Measurements from ENCODE around the gene NT5C1B.

The NT5C1B gene

DNA sequence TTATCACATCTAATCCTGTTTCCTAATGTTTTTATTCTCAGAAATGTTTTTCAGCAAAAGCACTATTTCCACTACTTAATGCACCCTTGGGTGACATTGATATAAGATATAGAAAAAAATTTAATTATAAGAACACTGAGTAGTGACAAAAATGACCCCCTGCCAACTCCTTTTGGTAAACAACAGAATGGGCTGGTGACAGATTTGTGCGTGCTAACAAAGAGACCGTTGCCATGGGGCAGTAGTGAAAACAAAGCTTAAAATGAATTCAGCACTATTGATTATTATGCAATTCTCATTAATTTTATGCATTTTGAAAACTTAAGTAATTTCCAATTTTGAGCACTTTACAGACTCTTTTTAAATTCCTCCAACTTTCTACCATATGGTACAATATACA lies 62.0 kb downstream of the NT5C1B start:
- no peak overlapping the region for H3K4me2 ChIP-seq
- no peak overlapping the region for H3K27ac ChIP-seq
- H3K9me3 ChIP-seq (replicated peaks in 1 of 11), result no peaks in the 10 kb centered on the region
- H3K36me3 ChIP-seq, result no peaks in the 10 kb centered on the region
- H3K9ac ChIP-seq, result no peak overlapping the region
- no peak for TF ChIP-seq Cebpa-rat (IDR thresholded peaks at IDR 0.05)
- H3K4me3 ChIP-seq, result no peak overlapping the region
- no peaks in the 10 kb centered on the region for H3K4me1 ChIP-seq
- no peaks in the 10 kb centered on the region for H4K20me1 ChIP-seq
- H3K27me3 ChIP-seq, result no peaks in the 10 kb centered on the region

DNA sequence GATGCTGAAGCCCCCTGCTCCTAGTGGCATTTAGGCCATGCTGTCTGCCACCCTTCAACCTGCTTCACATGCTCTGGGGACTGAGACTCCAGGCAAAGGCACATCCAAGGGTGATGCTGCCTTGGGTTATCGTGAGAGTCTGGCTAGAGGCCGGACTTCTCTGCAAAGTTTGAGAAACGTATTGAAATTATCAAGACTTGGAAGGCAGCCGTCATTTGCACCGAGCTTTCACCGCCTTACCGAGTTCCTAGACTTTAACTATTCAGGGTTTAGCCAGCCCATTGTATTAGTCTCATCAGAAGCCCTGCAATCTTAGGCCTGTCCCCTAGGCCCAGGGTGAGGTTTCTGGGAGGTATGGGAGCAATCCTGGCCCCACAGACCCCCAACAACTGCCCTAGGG lies 62.9 kb downstream of the NT5C1B start:
- Histone ChIP-seq H3K9ac (no peak overlapping the region), H3K4me3 (no peak overlapping the region), H4K20me1 (no peaks in the 10 kb centered on the region), H3K27me3 (no peaks in the 10 kb centered on the region), H3K4me1 (no peaks in the 10 kb centered on the region), H3K4me2 (no peak overlapping the region), H3K27ac (no peak overlapping the region), H3K9me3 (replicated peaks in 1 of 11) (no peaks in the 10 kb centered on the region), H3K36me3 (no peaks in the 10 kb centered on the region)
- TF ChIP-seq Cebpa-rat (IDR thresholded peaks at IDR 0.05), result no peak

DNA sequence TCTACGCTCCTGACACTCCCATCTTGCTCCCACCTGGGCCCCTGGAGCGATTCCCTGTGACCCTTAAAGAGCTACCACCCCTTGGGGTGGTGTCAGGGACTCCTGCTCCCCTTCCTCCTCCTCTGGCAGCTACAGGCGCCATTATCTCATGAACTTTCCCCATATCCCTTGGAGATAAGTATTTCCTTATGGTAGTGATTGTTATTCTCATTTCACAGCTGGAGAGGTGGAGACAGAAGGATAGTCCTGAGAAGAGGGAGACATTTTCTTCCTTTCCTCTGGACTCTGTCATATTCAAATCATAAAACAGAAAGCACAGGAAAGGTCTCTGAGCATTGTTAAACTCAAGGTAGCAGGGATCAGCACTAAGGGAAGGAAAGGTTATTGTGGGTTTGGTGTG lies 63.5 kb downstream of the NT5C1B start:
- H3K4me1 ChIP-seq, result no peaks in the 10 kb centered on the region
- no peaks in the 10 kb centered on the region for H3K9me3 ChIP-seq (replicated peaks in 1 of 11)
- no peaks in the 10 kb centered on the region for H4K20me1 ChIP-seq
- no peaks in the 10 kb centered on the region for H3K27me3 ChIP-seq
- no peak overlapping the region for H3K9ac ChIP-seq
- no peaks in the 10 kb centered on the region for H3K36me3 ChIP-seq
- no peak for TF ChIP-seq Cebpa-rat (IDR thresholded peaks at IDR 0.05)
- H3K27ac ChIP-seq, result no peak overlapping the region
- no peak overlapping the region for H3K4me3 ChIP-seq
- no peak overlapping the region for H3K4me2 ChIP-seq

DNA sequence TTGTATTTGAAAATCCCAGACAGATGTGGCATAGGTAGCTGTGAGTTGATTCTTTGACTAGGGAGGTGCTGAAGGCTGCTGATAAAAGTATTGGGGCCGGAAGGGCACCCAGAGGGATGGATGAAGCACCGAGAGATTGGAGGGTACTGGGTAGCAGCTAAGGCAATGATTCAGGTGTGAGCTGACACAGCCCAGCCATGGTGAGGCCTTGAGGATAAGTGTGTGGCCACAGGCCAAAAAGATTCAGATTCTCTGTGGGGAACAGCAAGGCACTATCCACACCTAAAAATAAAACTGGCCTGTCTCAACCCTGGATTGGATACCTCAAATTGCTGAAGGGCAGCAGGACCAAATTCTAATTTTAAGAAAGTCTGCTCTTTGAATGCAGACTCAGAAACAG lies 64.1 kb downstream of the NT5C1B start:
- H3K9me3 ChIP-seq (replicated peaks in 1 of 11), result no peaks in the 10 kb centered on the region

DNA sequence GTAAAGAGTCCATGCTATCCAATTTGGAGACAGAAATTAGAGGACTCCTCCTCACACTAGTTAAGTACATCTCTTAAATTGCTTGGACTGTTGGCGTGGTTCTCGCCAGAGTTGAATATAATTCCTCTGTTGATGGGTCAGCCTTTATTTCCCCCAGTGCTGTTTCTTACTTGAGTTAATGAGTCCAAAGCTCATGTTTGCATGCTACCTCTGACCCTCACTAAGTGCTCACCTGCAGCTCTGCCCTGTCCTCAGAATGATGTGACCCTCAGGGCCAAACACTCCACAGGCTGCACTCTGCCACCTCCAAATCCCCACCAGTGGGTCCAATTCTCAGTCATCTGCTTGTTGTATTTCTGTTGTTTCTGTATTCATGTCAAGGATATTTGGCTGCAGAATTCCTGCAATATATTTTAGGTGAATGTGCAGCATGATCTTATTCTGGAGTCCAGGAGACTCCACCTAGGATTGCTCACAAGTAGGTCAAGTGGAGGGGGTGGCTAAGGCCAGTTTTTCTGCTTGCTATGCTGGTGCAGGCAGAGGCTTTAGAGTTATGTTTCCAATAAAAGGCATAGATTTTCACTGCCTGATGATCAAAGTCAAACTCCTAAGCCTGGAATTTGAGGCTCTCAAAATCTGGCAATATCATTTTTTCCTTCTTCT lies 66.8 kb downstream of the NT5C1B start:
- no peak overlapping the region for H3K27ac ChIP-seq

More for the DNA sequence above, 64.1 kb downstream of the NT5C1B start:
- no peaks in the 10 kb centered on the region for H4K20me1 ChIP-seq
- H3K4me3 ChIP-seq, result no peak overlapping the region
- TF ChIP-seq Cebpa-rat (IDR thresholded peaks at IDR 0.05), result no peak
- H3K27me3 ChIP-seq, result no peaks in the 10 kb centered on the region
- H3K4me1 ChIP-seq, result no peaks in the 10 kb centered on the region
- no peak overlapping the region for H3K4me2 ChIP-seq
- H3K36me3 ChIP-seq, result no peaks in the 10 kb centered on the region
- no peak overlapping the region for H3K9ac ChIP-seq
- no peak overlapping the region for H3K27ac ChIP-seq

DNA sequence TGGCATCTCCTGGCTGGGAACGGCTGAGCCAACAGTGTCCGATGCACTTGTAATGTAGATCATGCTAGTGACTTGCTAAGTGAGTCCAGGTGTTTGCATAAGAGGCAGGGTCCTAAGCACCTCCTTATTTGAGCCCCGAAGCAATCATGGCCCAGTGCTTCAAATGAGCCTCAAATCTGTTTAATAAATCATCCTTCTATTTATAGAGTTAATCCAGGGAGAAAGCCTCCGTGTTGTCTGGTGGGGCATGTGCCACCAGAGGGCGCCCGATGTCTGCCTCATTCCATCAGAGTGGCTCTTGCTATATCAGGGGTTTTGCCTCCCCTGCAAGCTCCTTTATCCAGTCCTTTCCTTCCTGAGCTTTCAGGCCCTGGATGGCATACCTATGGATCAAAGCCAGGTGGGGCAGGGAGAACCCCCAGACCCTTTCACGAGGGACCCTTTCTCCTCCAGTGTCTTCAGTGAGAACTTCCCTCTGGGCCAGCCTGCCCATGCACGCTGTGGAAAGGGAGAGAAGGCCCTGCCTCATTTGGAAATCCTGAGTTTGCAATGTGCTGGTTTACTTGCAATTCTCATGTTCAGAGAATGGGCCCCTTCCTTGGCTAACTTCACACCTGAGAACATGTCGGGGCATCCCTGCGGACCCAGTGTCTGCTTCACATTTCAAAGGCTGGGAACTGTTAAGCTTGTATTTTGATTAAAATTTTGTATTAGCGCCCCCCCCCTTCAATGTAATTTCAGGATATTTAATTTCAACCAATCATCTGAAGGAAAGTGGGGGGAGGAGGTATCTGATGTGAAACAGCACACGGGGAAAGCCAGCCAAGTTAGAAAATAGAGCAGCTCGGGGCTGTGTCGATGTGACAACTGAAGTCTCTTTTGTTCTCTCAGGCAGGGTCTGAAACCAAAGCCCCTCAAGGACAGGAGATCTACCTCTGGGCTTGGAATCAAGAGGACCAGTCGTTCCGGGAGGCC lies 68.6 kb downstream of the NT5C1B start:
- Histone ChIP-seq H3K4me2 (no peak overlapping the region), H3K27me3 (no peaks in the 10 kb centered on the region), H3K4me1 (no peaks in the 10 kb centered on the region; a peak in 1 of 20 replicates), H4K20me1 (no peaks in the 10 kb centered on the region), H3K4me3 (no peak overlapping the region), H3K27ac (no peak overlapping the region), H3K9ac (no peak overlapping the region), H3K36me3 (no peaks in the 10 kb centered on the region), H3K9me3 (replicated peaks in 1 of 11) (no peaks in the 10 kb centered on the region)
- no peak for TF ChIP-seq Cebpa-rat (IDR thresholded peaks at IDR 0.05)

More for the DNA sequence above, 66.8 kb downstream of the NT5C1B start:
- TF ChIP-seq Cebpa-rat (IDR thresholded peaks at IDR 0.05), result no peak
- H3K4me3 ChIP-seq, result no peak overlapping the region
- no peaks in the 10 kb centered on the region for H3K9me3 ChIP-seq (replicated peaks in 1 of 11)
- H4K20me1 ChIP-seq, result no peaks in the 10 kb centered on the region
- H3K36me3 ChIP-seq, result no peaks in the 10 kb centered on the region
- H3K4me1 ChIP-seq, result no peaks in the 10 kb centered on the region; a peak in 1 of 20 replicates
- no peaks in the 10 kb centered on the region for H3K27me3 ChIP-seq
- H3K9ac ChIP-seq, result no peak overlapping the region
- H3K4me2 ChIP-seq, result no peak overlapping the region

DNA sequence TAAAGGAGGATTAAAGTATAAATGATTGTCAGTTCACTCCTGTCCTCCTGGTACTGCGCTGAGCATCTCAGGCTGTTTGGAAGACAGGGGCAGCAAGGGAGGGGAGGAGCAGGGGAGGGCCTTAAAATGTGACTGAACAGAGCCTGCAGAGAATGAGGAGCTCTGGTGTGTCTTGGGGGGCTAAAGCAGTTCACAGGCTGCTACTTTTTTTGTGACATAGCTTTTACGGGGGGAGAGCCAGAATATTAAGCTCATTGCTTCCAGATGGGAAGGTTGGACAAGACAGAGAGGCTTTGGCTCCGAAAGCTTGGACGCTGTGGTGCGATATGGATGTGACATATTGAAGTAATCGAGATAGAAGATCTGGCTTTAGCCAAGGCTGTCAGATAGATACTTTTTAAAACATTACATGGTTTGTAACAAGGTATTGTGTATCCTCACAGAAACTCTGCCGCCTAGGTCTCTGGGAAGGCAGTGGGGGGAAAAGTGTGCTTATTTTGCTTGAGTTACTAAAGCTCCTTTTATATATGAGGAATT lies 69.4 kb downstream of the NT5C1B start:
- no peak overlapping the region for H3K9ac ChIP-seq
- no peak overlapping the region for H3K27ac ChIP-seq
- no peaks in the 10 kb centered on the region for H3K27me3 ChIP-seq
- H4K20me1 ChIP-seq, result no peaks in the 10 kb centered on the region
- H3K4me3 ChIP-seq, result no peak overlapping the region
- no peaks in the 10 kb centered on the region; a peak in 1 of 20 replicates for H3K4me1 ChIP-seq
- H3K9me3 ChIP-seq (replicated peaks in 1 of 11), result no peaks in the 10 kb centered on the region
- H3K4me2 ChIP-seq, result no peak overlapping the region
- TF ChIP-seq Cebpa-rat (IDR thresholded peaks at IDR 0.05), result no peak
- no peaks in the 10 kb centered on the region for H3K36me3 ChIP-seq

DNA sequence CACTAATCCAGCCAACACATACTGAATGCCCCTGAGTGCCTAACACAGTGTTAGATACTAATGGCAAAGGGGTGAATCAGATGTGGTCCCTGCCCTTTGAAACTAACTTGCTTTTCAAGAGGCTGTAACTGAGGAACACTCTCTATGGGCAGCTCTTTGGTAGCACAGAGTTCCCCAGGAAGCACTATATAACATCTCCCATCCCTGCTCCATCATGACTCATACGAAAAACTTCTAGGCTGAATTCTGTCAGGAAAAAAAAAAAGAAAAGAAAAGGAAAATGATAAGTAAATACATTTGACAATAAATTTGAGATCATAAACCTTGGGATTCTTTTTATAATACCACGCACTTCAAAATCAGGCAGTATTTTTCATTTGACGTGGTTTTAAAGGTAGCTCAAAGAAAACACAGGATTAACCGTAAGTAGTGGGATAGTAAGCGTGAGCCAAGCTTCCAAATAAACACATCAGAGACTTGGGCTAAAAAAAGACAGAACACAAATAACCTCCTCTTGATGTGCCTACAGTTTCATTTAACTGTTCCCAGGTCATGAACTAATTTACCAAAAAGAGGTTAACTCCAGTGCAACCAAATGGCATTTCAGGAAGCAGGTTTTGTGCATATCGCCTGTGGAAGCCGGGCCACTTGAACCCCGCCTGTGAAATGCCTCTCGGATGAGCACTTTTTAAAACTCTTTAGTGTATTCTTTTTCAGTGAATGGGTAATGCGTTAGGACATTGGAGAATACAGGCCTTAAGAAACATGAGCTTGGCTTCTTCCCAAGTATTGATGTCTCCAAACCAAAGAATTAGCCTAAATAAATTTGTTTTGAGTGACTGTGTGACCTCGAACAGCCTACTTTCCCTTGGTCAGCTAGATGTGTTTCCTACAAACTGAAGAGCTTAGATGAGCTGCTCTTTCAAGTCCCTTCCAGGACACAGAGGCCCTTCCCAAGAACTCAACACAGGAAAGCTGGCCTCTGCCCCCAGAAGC lies 71.0 kb downstream of the NT5C1B start:
- no peak overlapping the region for H3K27ac ChIP-seq
- no peak for TF ChIP-seq Cebpa-rat (IDR thresholded peaks at IDR 0.05)
- H3K4me1 ChIP-seq, result peaks cover 0 to 3% (median 0%) of the 10 kb centered on the region in 10 experiments; a peak in 2 of 20 replicates

More for the DNA sequence above, 71.0 kb downstream of the NT5C1B start:
- Histone ChIP-seq H3K4me3 (no peak overlapping the region), H3K9ac (no peak overlapping the region), H4K20me1 (no peaks in the 10 kb centered on the region), H3K9me3 (replicated peaks in 1 of 11) (no peaks in the 10 kb centered on the region), H3K36me3 (no peaks in the 10 kb centered on the region), H3K4me2 (no peak overlapping the region), H3K27me3 (no peaks in the 10 kb centered on the region)

Measured in BLaER1 treated with 17β-estradiol and CSF1 and Interleukin-3, amounts not matched to agents 10 nM and 100 nM (cell line).